NT2/D1 (cell line): ENCODE data around the gene ABCA3.
A peak's percentile ranks its signal among the peaks of the same experiment; 100 is the strongest.

Experiments used
- DNase-seq: peaks from one replicate; pipeline ENCODE4 v3.0.0-alpha.2; 2011; ENCODE audit warnings: low read depth, low spot score
- H3K27me3 ChIP-seq: 2 replicates; pipeline ENCODE4 v1.6.0; 2011; ENCODE audit warnings: mild to moderate bottlenecking; ENCODE audit not compliant: insufficient read length, insufficient read depth
- H3K36me3 ChIP-seq: 2 replicates; pipeline ENCODE4 v1.6.1; 2011; ENCODE audit warnings: mild to moderate bottlenecking, low read length, mixed read lengths; ENCODE audit not compliant: insufficient read depth, insufficient read length
- H3K4me1 ChIP-seq: 2 replicates; pipeline ENCODE4 v1.5.1; 2011; ENCODE audit not compliant: insufficient read depth, insufficient read length
- H3K4me3 ChIP-seq: 2 replicates; pipeline ENCODE4 v1.5.1; 2011; ENCODE audit warnings: low read depth; ENCODE audit not compliant: insufficient read length
- H3K9ac ChIP-seq: 2 replicates; pipeline ENCODE4 v1.6.0; 2011; ENCODE audit warnings: low read depth; ENCODE audit not compliant: insufficient read length
- H3K9me3 ChIP-seq: 2 replicates; pipeline ENCODE4 v1.5.1; 2011; ENCODE audit warnings: mild to moderate bottlenecking, low read length; ENCODE audit not compliant: insufficient read depth
- SUZ12 ChIP-seq: IDR thresholded peaks from 2 replicates; pipeline ENCODE4 v1.6.1; 2011; ENCODE audit not compliant: insufficient read length, insufficient read depth; ENCODE audit errors: extremely low read depth
- YY1 ChIP-seq: IDR thresholded peaks from 2 replicates; pipeline ENCODE4 v1.6.1; 2011; ENCODE audit not compliant: insufficient read length, insufficient read depth
- ZNF274 ChIP-seq: IDR thresholded peaks from 2 replicates; pipeline ENCODE4 v1.6.1; 2011; ENCODE audit warnings: mild to moderate bottlenecking, low read depth, low read length

Gene ABCA3

GRCh38 chr16:2282262-2282661 lies 58.3 kb downstream of the ABCA3 start:
- H3K9me3 ChIP-seq: no peaks in the 10 kb centered on the region
- H3K4me3 ChIP-seq: no peak overlapping the region
- no peak for DNase-seq
- H3K27me3 ChIP-seq: no peaks in the 10 kb centered on the region
- H3K9ac ChIP-seq: no peak overlapping the region
- no peaks in the 10 kb centered on the region for H3K36me3 ChIP-seq
- H3K4me1 ChIP-seq: peaks cover 21% of the 10 kb centered on the region
- TF ChIP-seq ZNF274 (no peak), SUZ12 (no peak)

GRCh38 chr16:2280981-2281542 lies 59.5 kb downstream of the ABCA3 start:
- no peak for DNase-seq
- TF ChIP-seq SUZ12: no peak
- no peak for TF ChIP-seq ZNF274
- no peak for TF ChIP-seq YY1
- no peak overlapping the region for H3K9ac ChIP-seq
- no peaks in the 10 kb centered on the region for H3K36me3 ChIP-seq
- no peaks in the 10 kb centered on the region for H3K9me3 ChIP-seq
- peaks cover 21% of the 10 kb centered on the region for H3K4me1 ChIP-seq
- no peaks in the 10 kb centered on the region for H3K27me3 ChIP-seq
- H3K4me3 ChIP-seq: no peak overlapping the region

GRCh38 chr16:2280461-2280860 lies 60.1 kb downstream of the ABCA3 start:
- no peak overlapping the region for H3K4me3 ChIP-seq
- no peak overlapping the region for H3K9ac ChIP-seq
- TF ChIP-seq ZNF274: no peak
- TF ChIP-seq YY1: no peak
- no peak for TF ChIP-seq SUZ12
- H3K4me1 ChIP-seq: peaks cover 21% of the 10 kb centered on the region
- H3K9me3 ChIP-seq: no peaks in the 10 kb centered on the region
- H3K36me3 ChIP-seq: no peaks in the 10 kb centered on the region
- DNase-seq: no peak
- H3K27me3 ChIP-seq: no peaks in the 10 kb centered on the region

- TF ChIP-seq YY1: no peak
- TF ChIP-seq SUZ12: no peak
- no peak for TF ChIP-seq ZNF274
- H3K4me3 ChIP-seq: no peak overlapping the region
- no peak for DNase-seq
- H3K36me3 ChIP-seq: no peaks in the 10 kb centered on the region
- H3K9ac ChIP-seq: no peak overlapping the region
- no peaks in the 10 kb centered on the region for H3K9me3 ChIP-seq
- H3K27me3 ChIP-seq: no peaks in the 10 kb centered on the region
- peaks cover 18% of the 10 kb centered on the region for H3K4me1 ChIP-seq
Measured at GRCh38 chr16:2278956-2279800, 61.4 kb downstream of the ABCA3 start.

- TF ChIP-seq SUZ12 (no peak), YY1 (no peak), ZNF274 (no peak)
- Histone ChIP-seq H3K4me1 (peaks cover 16% of the 10 kb centered on the region), H3K27me3 (no peaks in the 10 kb centered on the region), H3K9ac (no peak overlapping the region), H3K9me3 (no peaks in the 10 kb centered on the region), H3K4me3 (no peak overlapping the region), H3K36me3 (peaks cover 4% of the 10 kb centered on the region)
- DNase-seq: no peak
Measured at GRCh38 chr16:2278272-2278608, 62.3 kb downstream of the ABCA3 start.

- H3K9me3 ChIP-seq: no peaks in the 10 kb centered on the region
- no peak for DNase-seq
- H3K27me3 ChIP-seq: no peaks in the 10 kb centered on the region
- no peak overlapping the region for H3K4me3 ChIP-seq
- no peak for TF ChIP-seq YY1
- no peak for TF ChIP-seq SUZ12
- TF ChIP-seq ZNF274: no peak
- H3K36me3 ChIP-seq: peaks cover 8% of the 10 kb centered on the region
- peak overlapping the region; percentile 52 for H3K9ac ChIP-seq
- H3K4me1 ChIP-seq: peaks cover 16% of the 10 kb centered on the region
Measured at GRCh38 chr16:2277466-2278271, 62.9 kb downstream of the ABCA3 start.
